Sigmoid colon (tissue), 4 donors: Measurements from ENCODE around the gene TUBB.

ENCODE experiments used
- POLR2AphosphoS5 ChIP-seq, 4 donors: sonication (generic); formaldehyde crosslinking; IDR thresholded peaks; one replicate each; pipeline ENCODE4 v1.6.1; 2017; ENCODE audit warnings: antibody characterized with exemption in 4 of 4
- TF ChIP-seq, protein P1 (sequence below), 4 experiments: fragments of 450-650 bp in 3 of 4; fragments of 200-600 bp in 1 of 4; IDR thresholded peaks; one replicate each; pipeline ENCODE4 v1.5.1; 2016 to 2019; ENCODE audit warnings: antibody characterized with exemption in 4 of 4, mild to moderate bottlenecking in 3 of 4, moderate library complexity in 2 of 4

DNA sequence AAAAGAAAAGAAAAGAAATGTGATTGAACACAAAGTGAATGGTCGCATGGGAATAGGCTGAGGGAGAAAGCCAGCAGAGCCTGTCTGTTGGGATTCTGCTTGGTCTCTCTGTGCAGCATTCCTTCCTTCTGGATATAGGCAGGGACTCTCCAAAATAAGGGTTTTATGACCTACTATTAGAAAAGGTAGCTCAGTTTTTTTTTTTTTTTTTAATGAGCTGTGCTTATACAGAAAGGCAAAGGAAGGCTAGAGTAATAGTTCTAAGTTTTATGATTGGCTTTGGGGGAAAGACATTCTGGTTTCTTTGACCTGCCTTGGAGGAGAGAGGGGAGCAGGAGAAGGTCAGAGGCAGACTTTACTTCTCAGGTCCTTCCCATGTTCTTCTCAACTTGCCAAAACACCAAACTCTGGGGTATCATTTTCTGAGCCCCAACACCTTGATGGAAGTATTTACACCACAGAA lies 43.0 kb downstream of the TUBB start:
- TF ChIP-seq, protein P1, sequence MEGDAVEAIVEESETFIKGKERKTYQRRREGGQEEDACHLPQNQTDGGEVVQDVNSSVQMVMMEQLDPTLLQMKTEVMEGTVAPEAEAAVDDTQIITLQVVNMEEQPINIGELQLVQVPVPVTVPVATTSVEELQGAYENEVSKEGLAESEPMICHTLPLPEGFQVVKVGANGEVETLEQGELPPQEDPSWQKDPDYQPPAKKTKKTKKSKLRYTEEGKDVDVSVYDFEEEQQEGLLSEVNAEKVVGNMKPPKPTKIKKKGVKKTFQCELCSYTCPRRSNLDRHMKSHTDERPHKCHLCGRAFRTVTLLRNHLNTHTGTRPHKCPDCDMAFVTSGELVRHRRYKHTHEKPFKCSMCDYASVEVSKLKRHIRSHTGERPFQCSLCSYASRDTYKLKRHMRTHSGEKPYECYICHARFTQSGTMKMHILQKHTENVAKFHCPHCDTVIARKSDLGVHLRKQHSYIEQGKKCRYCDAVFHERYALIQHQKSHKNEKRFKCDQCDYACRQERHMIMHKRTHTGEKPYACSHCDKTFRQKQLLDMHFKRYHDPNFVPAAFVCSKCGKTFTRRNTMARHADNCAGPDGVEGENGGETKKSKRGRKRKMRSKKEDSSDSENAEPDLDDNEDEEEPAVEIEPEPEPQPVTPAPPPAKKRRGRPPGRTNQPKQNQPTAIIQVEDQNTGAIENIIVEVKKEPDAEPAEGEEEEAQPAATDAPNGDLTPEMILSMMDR (IDR thresholded peaks at IDR 0.05) = no peak
- TF ChIP-seq POLR2AphosphoS5 (IDR thresholded peaks at IDR 0.05) = no peak
